Measurements from ENCODE around the gene NKD1. TPM values are rescaled to one million over a fixed set of nuclear protein-coding genes. Genes with fewer than 3 reads are reported as not detected.

NKD1 gene
- total RNA-seq, 1 donor from 2014 or later: 0.43 TPM

- Mint-ChIP-seq H3K4me1 (ENCODE audit: unreplicated experiment) (no peaks in the 10 kb centered on the region), H3K9me3 (ENCODE audit: unreplicated experiment) (no peaks in the 10 kb centered on the region), H3K27ac (ENCODE audit: unreplicated experiment) (no peak overlapping the region), H3K27me3 (ENCODE audit: unreplicated experiment) (peaks cover 4% of the 10 kb centered on the region), H3K36me3 (ENCODE audit: unreplicated experiment) (no peaks in the 10 kb centered on the region), H3K4me3 (ENCODE audit: unreplicated experiment) (no peak overlapping the region)
- no peak for TF ChIP-seq CTCF (IDR thresholded peaks at IDR 0.05)
- no peak for DNase-seq (ENCODE audit: extremely low spot score, unreplicated experiment)
Measured at GRCh38 chr16:50630394-50631020, 82.3 kb downstream of the NKD1 start.

GRCh38 chr16:50631249-50631984 is 83.2 kb downstream of the NKD1 start:
- no peaks in the 10 kb centered on the region for H3K36me3 Mint-ChIP-seq (ENCODE audit: unreplicated experiment)
- peaks cover 4% of the 10 kb centered on the region for H3K27me3 Mint-ChIP-seq (ENCODE audit: unreplicated experiment)
- H3K9me3 Mint-ChIP-seq (ENCODE audit: unreplicated experiment): no peaks in the 10 kb centered on the region
- no peak overlapping the region for H3K4me3 Mint-ChIP-seq (ENCODE audit: unreplicated experiment)
- TF ChIP-seq CTCF (IDR thresholded peaks at IDR 0.05): no peak
- no peak overlapping the region for H3K27ac Mint-ChIP-seq (ENCODE audit: unreplicated experiment)
- no peaks in the 10 kb centered on the region for H3K4me1 Mint-ChIP-seq (ENCODE audit: unreplicated experiment)
- DNase-seq (ENCODE audit: extremely low spot score, unreplicated experiment): no peak

GRCh38 chr16:50631985-50632576 is 83.9 kb downstream of the NKD1 start:
- Mint-ChIP-seq H3K27me3 (ENCODE audit: unreplicated experiment) (peaks cover 4% of the 10 kb centered on the region), H3K9me3 (ENCODE audit: unreplicated experiment) (no peaks in the 10 kb centered on the region), H3K4me3 (ENCODE audit: unreplicated experiment) (no peak overlapping the region), H3K27ac (ENCODE audit: unreplicated experiment) (no peak overlapping the region), H3K36me3 (ENCODE audit: unreplicated experiment) (no peaks in the 10 kb centered on the region), H3K4me1 (ENCODE audit: unreplicated experiment) (no peaks in the 10 kb centered on the region)
- TF ChIP-seq CTCF (IDR thresholded peaks at IDR 0.05): no peak
- DNase-seq (ENCODE audit: extremely low spot score, unreplicated experiment): no peak

GRCh38 chr16:50632927-50633800 is 85.0 kb downstream of the NKD1 start:
- H3K27ac Mint-ChIP-seq (ENCODE audit: unreplicated experiment): no peak overlapping the region
- DNase-seq (ENCODE audit: extremely low spot score, unreplicated experiment): no peak
- TF ChIP-seq CTCF (IDR thresholded peaks at IDR 0.05): no peak
- H3K4me1 Mint-ChIP-seq (ENCODE audit: unreplicated experiment): no peaks in the 10 kb centered on the region
- H3K27me3 Mint-ChIP-seq (ENCODE audit: unreplicated experiment): peaks cover 4% of the 10 kb centered on the region
- no peaks in the 10 kb centered on the region for H3K36me3 Mint-ChIP-seq (ENCODE audit: unreplicated experiment)
- H3K4me3 Mint-ChIP-seq (ENCODE audit: unreplicated experiment): no peak overlapping the region
- H3K9me3 Mint-ChIP-seq (ENCODE audit: unreplicated experiment): no peaks in the 10 kb centered on the region
